ENCODE data around the gene MAP2K3. TPM values are rescaled to one million over a fixed set of nuclear protein-coding genes. Genes with fewer than 3 reads are reported as not detected.

The MAP2K3 gene
- total RNA-seq, 2 experiments from 2014 or later: 53.6 to 56.8 TPM

DNA sequence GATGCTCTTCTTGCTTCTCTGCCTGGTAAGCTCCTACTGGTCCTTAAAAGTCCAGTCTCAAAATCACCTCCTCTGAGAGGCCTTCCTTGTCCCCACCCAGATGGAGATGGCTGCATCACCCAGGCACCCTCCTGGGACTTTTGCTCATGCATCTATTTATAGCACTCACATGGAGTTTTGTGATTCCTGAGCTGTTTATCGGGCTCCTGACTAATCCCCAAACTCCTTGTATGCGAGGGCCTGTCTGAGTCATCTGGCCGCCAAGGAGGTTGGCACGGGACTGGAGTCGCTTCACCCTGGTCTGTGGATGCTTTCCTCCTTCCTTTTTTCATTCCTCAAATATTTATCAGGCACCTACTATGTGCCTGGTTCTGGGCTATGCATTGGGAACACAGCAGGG is 2.3 kb upstream of the MAP2K3 start:
- H3K4me1 Mint-ChIP-seq: peaks cover 46% of the 10 kb centered on the region
- POLR2A ChIA-PET: no interaction called here
- H3K27me3 Mint-ChIP-seq: no peaks in the 10 kb centered on the region
- peaks cover 2% of the 10 kb centered on the region for H3K36me3 Mint-ChIP-seq
- ATAC-seq (ENCODE audit: low read depth): no peak
- no peak overlapping the region for H3K4me3 Mint-ChIP-seq
- H3K27ac Mint-ChIP-seq: peak overlapping the region; percentile 26
- DNase-seq: no peak
- H3K9me3 Mint-ChIP-seq: no peaks in the 10 kb centered on the region

GRCh38 chr17:21282850-21283249 is 1.7 kb upstream of the MAP2K3 start:
- Mint-ChIP-seq H3K36me3 (peaks cover 2% of the 10 kb centered on the region), H3K27me3 (no peaks in the 10 kb centered on the region), H3K4me1 (peaks cover 47% of the 10 kb centered on the region), H3K27ac (no peak overlapping the region), H3K9me3 (no peaks in the 10 kb centered on the region), H3K4me3 (no peak overlapping the region)
- no peak for DNase-seq
- POLR2A ChIA-PET: no interaction called here
- no peak for ATAC-seq (ENCODE audit: low read depth)

DNA sequence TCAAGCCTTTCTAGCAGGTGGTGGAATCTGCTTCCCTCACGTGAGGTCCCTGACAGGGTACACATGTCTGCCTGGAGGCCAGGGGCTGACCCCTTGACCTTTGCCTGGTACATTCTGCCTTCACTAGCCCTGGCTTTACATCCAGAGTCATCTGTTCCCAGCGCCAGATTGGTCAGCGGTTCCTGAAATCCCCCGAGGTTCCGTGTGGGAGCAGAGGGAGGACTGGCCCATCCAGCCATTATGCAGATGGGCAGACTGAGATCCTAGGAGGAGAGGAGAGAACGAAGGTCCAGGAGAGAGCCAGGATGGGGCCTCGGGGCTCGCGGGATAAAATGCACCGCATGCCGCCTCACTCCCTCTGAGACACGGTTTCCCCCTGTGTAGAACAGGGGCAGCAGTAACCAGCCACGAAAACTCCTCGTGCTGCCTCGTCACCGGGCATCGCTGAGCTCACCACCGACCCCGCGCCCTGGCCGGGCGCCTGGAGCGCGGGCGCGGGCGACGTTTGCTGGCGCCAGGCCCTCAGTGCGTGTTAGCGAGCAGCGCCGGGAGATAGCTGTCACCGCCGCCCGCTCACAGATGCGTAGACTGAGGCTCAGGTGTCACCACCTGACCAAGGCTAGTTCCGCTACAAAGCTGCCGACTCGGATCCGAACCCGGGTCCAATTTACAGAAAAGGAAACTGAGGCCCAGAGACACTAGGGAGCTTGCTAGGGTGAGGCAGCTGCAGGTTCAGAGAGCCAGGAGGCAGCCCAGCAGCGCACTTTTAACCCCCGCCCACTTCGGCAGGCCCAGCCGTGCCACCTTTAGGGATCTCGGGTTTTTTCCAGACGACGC is 811 bp upstream of the MAP2K3 start:
- POLR2A ChIA-PET: interaction anchor here (1.1 kb wide), 1 partner anchor 8 kb away, joined by 4 read pairs; no protein-coding TSS in a partner anchor
- H3K4me1 Mint-ChIP-seq: peaks cover 48% of the 10 kb centered on the region
- peaks cover 2% of the 10 kb centered on the region for H3K36me3 Mint-ChIP-seq
- peak overlapping the region; percentile 97 for H3K4me3 Mint-ChIP-seq
- no peaks in the 10 kb centered on the region for H3K9me3 Mint-ChIP-seq
- DNase-seq: no peak
- peak; percentile 22 for ATAC-seq (ENCODE audit: low read depth)
- peak overlapping the region; percentile 92 for H3K27ac Mint-ChIP-seq
- no peaks in the 10 kb centered on the region for H3K27me3 Mint-ChIP-seq

DNA sequence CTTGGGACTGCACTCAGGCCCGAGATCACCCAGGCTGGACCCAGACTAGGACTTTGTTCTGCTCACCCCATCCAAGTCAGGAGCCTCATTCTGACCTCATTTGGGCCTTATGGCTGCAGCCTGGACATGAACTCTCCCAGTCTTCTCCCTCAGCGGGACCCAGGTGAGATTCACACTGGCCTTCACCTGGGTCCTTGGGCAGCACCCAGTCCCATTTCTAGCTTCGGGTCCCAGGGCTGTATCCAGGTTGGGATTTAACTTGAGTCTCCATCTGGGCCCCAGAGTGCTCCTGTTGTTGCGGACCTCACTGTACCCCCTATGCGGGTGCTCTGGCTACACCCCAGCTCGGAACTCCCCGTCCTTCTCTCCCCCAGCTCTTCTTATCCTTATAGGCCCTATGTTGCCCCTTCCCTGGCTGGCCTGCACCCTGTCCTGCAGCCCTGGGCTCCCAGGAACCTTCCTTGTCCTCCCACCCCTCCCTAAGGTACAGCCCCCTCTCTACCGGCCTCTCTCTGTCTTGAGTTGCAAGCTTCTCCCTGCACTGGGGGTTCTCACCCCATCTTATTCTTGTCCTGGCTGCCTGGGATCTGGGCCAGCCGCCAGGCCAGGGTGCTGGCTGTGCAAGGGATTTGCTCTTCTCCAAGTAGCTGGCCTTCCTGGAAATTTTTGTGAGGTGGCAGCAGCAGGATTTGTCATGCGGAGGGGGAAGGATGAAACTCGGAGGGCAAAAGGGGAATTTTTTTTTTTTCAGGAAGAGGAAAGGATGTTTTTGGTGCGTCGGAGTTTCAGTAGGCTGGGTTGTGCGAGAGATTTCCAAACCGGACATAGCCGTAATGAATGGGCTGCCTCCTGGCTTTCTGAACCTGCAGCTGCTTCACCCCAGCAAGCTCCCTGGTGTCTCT is 904 bp downstream of the MAP2K3 start:
- H3K27me3 Mint-ChIP-seq: no peaks in the 10 kb centered on the region
- DNase-seq: no peak
- ATAC-seq (ENCODE audit: low read depth): no peak
- POLR2A ChIA-PET: interaction anchor here (1.2 to 2.8 kb wide), 2 partner anchors 9 to 72 kb away, joined by 3 to 15 read pairs; no protein-coding TSS in a partner anchor
- H3K36me3 Mint-ChIP-seq: peaks cover 2% of the 10 kb centered on the region
- H3K4me3 Mint-ChIP-seq: peak overlapping the region; percentile 97
- peaks cover 34% of the 10 kb centered on the region for H3K4me1 Mint-ChIP-seq
- peak overlapping the region; percentile 92 for H3K27ac Mint-ChIP-seq
- no peaks in the 10 kb centered on the region for H3K9me3 Mint-ChIP-seq

- POLR2A ChIA-PET: interaction anchor here (0.9 to 2.8 kb wide), 3 partner anchors 10 to 158 kb away, joined by 3 to 15 read pairs (median 5); no protein-coding TSS in a partner anchor
- ATAC-seq (ENCODE audit: low read depth): no peak
- Mint-ChIP-seq H3K36me3 (peaks cover 2% of the 10 kb centered on the region), H3K4me3 (peak overlapping the region; percentile 97), H3K4me1 (peaks cover 31% of the 10 kb centered on the region), H3K9me3 (no peaks in the 10 kb centered on the region), H3K27ac (peak overlapping the region; percentile 92), H3K27me3 (no peaks in the 10 kb centered on the region)
- no peak for DNase-seq
These were observed 1.7 kb downstream of the MAP2K3 start for GRCh38 chr17:21286066-21286770.

- POLR2A ChIA-PET: interaction anchor here (0.8 to 2.8 kb wide), 5 partner anchors 11 to 160 kb away, joined by 3 to 15 read pairs (median 5); partner anchors contain the start of gene DHRS7B
- peaks cover 2% of the 10 kb centered on the region for H3K36me3 Mint-ChIP-seq
- H3K27me3 Mint-ChIP-seq: no peaks in the 10 kb centered on the region
- no peaks in the 10 kb centered on the region for H3K9me3 Mint-ChIP-seq
- no peak for ATAC-seq (ENCODE audit: low read depth)
- H3K4me1 Mint-ChIP-seq: peaks cover 30% of the 10 kb centered on the region
- no peak for DNase-seq
- H3K27ac Mint-ChIP-seq: peak overlapping the region; percentile 92
- H3K4me3 Mint-ChIP-seq: peak overlapping the region; percentile 97
These were observed 2.6 kb downstream of the MAP2K3 start for GRCh38 chr17:21286909-21287702.

DNA sequence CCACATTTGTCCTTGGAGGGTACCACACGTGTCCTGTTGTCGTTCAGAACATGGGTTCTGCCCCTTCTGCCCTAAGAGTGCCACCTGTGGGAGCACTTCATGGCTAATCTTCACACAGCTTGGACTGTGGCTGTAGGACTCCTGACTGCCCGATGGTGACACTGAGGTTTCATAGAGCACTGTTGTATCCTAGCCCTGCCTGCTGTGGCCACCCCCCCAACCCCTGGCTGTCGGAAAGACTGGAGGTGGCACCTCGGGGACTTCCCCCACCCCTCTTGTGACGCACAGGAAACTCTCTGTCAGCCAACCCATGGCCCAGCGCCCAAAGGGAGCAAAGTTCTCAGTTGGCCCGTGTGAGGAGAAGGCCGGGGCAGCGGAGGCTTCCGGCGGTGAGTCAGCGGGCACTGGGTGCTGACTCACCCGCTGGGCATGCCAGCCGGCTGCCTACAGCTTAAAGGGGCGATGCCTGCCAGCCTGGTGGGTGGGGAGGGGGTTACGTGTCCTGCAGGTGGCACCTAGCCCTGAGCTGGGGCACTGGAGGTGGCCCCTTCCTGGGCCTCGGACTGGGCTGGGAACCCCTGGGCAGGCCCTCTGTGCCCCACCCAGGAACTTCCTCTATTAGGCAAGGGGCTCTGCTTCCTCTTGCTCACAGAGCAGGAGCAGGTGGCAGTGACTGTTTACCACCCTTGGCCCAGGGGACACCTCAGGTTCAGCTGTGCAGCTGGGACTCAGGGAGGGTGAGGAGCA is 3.4 kb downstream of the MAP2K3 start:
- H3K9me3 Mint-ChIP-seq: no peaks in the 10 kb centered on the region
- POLR2A ChIA-PET: interaction anchor here (0.8 to 2.8 kb wide), 6 partner anchors 9 to 246 kb away, joined by 3 to 15 read pairs (median 4); partner anchors contain the start of gene DHRS7B
- no peaks in the 10 kb centered on the region for H3K27me3 Mint-ChIP-seq
- H3K36me3 Mint-ChIP-seq: peaks cover 3% of the 10 kb centered on the region
- peak overlapping the region; percentile 97 for H3K4me3 Mint-ChIP-seq
- ATAC-seq (ENCODE audit: low read depth): peak; percentile 55
- H3K27ac Mint-ChIP-seq: peak overlapping the region; percentile 92
- peaks cover 30% of the 10 kb centered on the region for H3K4me1 Mint-ChIP-seq
- peak; percentile 83 for DNase-seq

DNA sequence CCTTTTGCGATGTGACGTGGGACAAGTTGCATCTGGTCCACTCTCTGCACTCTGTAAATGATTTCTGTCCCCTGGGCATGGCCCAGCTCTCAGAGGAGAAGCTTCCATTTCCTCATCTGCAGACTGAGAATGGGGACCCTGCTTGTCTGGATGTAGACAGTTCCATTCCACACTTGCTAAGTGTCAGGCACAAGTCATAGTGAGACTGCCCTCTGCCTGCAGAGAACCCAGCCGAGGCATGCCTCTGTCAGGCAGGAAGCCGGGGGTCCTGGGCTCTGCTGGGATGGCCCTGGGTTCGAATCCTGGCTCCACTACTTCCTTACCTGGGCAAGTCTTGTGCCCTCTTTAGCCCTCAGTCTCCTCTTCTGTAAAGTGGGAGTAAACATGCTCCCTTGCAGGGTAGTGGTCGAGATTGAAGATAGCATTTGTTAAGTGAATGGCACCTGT is 4.1 kb downstream of the MAP2K3 start:
- Mint-ChIP-seq H3K9me3 (no peaks in the 10 kb centered on the region), H3K27ac (peak overlapping the region; percentile 92), H3K4me1 (peaks cover 26% of the 10 kb centered on the region), H3K4me3 (peak overlapping the region; percentile 97), H3K27me3 (no peaks in the 10 kb centered on the region), H3K36me3 (peaks cover 3% of the 10 kb centered on the region)
- ATAC-seq (ENCODE audit: low read depth): no peak
- DNase-seq: peak; percentile 47
- POLR2A ChIA-PET: interaction anchor here (0.8 to 1.7 kb wide), 4 partner anchors 9 to 247 kb away, joined by 3 to 7 read pairs (median 3); partner anchors contain the start of gene DHRS7B

- POLR2A ChIA-PET: no interaction called here
- no peaks in the 10 kb centered on the region for H3K9me3 Mint-ChIP-seq
- H3K27ac Mint-ChIP-seq: peak overlapping the region; percentile 92
- ATAC-seq (ENCODE audit: low read depth): no peak
- H3K4me1 Mint-ChIP-seq: peaks cover 26% of the 10 kb centered on the region
- DNase-seq: no peak
- H3K36me3 Mint-ChIP-seq: peaks cover 3% of the 10 kb centered on the region
- H3K4me3 Mint-ChIP-seq: no peak overlapping the region
- no peaks in the 10 kb centered on the region for H3K27me3 Mint-ChIP-seq
These were observed 4.8 kb downstream of the MAP2K3 start for GRCh38 chr17:21289175-21289901.

DNA sequence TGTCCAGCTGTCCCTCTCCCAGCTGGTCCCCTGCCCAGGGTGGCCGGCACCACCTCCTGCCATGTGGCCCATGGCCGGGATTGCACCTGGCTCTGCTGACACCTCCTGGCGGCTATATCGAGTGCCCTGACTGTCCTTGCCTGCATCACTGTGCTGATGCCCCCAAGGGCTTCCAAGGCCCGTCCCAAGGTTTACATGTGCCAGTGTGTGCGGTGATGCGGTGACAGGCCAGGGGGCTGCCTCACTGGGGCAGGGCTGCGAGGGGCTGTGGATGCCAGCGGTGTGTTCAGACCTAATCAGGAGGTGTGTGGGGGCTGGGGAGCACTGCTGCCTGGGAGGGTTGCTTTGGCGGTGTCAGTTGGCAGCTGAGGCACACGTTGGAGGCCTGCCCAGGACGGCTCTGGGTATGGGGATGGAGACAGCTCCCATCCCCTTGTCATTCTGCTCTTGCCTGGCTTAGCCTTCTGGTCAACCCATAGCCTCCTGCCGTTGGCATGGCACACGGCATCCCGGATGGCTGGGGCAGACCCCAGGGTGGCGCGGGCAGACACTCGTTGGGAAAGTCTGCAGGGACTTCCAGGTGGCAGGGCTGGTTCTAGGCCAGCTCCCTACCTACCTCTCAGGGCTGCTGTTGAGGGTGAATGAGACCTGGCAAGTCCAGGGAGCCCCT is 5.5 kb downstream of the MAP2K3 start:
- Mint-ChIP-seq H3K9me3 (no peaks in the 10 kb centered on the region), H3K36me3 (peaks cover 3% of the 10 kb centered on the region), H3K27ac (no peak overlapping the region), H3K4me3 (no peak overlapping the region), H3K4me1 (peaks cover 26% of the 10 kb centered on the region), H3K27me3 (no peaks in the 10 kb centered on the region)
- ATAC-seq (ENCODE audit: low read depth) (no peak), DNase-seq (no peak)
- POLR2A ChIA-PET: no interaction called here

- Mint-ChIP-seq H3K9me3 (no peaks in the 10 kb centered on the region), H3K27me3 (no peaks in the 10 kb centered on the region), H3K4me3 (no peak overlapping the region), H3K36me3 (peaks cover 2% of the 10 kb centered on the region), H3K4me1 (peaks cover 24% of the 10 kb centered on the region), H3K27ac (no peak overlapping the region)
- ATAC-seq (ENCODE audit: low read depth): no peak
- POLR2A ChIA-PET: no interaction called here
- DNase-seq: no peak
These were observed 6.8 kb downstream of the MAP2K3 start for GRCh38 chr17:21291357-21291756.

Measured in activated naive CD8-positive, alpha-beta T cell treated with anti-CD3 and anti-CD28 coated beads, Interleukin-2, amount 10 ng/mL, durations not matched to agents 7 days and 5 days (primary cell).